Suprapubic skin (tissue), 3 donors: ENCODE data around the gene KDM6A.

Source experiments
- POLR2AphosphoS5 ChIP-seq, 3 donors: sonication (generic); formaldehyde crosslinking; IDR thresholded peaks; one replicate each; pipeline ENCODE4 v1.6.1; 2017; ENCODE audit warnings: antibody characterized with exemption in 3 of 3
- TF ChIP-seq, protein P1 (sequence below), 2 donors: fragments of 200-600 bp in 1 of 2; fragments of 450-650 bp in 1 of 2; sonication (generic) in 1 of 2; IDR thresholded peaks; one replicate each; pipeline ENCODE4 v1.5.1; 2016 to 2019; ENCODE audit warnings: antibody characterized with exemption in 2 of 2, mild to moderate bottlenecking in 1 of 2, moderate library complexity in 1 of 2

DNA sequence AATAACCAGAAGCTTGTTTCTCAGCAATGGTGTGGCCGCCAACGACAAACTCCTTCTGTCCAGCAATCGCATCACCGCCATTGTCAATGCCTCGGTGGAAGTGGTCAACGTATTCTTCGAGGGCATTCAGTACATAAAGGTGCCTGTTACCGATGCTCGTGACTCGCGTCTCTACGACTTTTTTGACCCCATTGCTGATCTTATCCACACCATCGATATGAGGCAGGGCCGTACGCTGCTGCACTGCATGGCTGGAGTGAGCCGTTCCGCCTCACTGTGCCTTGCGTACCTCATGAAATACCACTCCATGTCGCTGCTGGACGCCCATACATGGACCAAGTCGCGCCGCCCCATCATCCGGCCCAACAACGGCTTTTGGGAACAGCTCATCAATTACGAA, 28.8 kb upstream of the KDM6A start:
- TF ChIP-seq, protein P1, sequence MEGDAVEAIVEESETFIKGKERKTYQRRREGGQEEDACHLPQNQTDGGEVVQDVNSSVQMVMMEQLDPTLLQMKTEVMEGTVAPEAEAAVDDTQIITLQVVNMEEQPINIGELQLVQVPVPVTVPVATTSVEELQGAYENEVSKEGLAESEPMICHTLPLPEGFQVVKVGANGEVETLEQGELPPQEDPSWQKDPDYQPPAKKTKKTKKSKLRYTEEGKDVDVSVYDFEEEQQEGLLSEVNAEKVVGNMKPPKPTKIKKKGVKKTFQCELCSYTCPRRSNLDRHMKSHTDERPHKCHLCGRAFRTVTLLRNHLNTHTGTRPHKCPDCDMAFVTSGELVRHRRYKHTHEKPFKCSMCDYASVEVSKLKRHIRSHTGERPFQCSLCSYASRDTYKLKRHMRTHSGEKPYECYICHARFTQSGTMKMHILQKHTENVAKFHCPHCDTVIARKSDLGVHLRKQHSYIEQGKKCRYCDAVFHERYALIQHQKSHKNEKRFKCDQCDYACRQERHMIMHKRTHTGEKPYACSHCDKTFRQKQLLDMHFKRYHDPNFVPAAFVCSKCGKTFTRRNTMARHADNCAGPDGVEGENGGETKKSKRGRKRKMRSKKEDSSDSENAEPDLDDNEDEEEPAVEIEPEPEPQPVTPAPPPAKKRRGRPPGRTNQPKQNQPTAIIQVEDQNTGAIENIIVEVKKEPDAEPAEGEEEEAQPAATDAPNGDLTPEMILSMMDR (IDR thresholded peaks at IDR 0.05) = no peak
- no peak for TF ChIP-seq POLR2AphosphoS5 (IDR thresholded peaks at IDR 0.05)
